HCT116 (cell line): ENCODE data around the gene PPP2R2D. TPM values are rescaled to one million over a fixed set of nuclear protein-coding genes. Genes with fewer than 3 reads are reported as not detected.

ENCODE experiments used
- ATAC-seq: fragments of 200-7000 bp; cut with Tn5 transposase; 2 replicates; pipeline ENCODE4 v1.9.1; 2020; ENCODE audit warnings: mild to moderate bottlenecking, moderate library complexity
- BruUV-seq: library from RNA; stranded (reverse); fragments of 400-500 nt; replicated peaks from 2 replicates; lab custom pipeline; 2021; lab: Mats Ljungman, UMichigan
- CTCF ChIA-PET: fragments of 300-600 bp; sonication (Branson Sonifier 250); formaldehyde crosslinking; loops from one replicate; lab custom pipeline; 2021; ENCODE audit warnings: antibody characterized with exemption; lab: Charles Lee
- POLR2A ChIA-PET: fragments of 300-600, 350-600 bp; sonication (Branson Sonifier 250); formaldehyde crosslinking; loops from one replicate; lab custom pipeline; 2021; ENCODE audit warnings: antibody characterized with exemption; lab: Charles Lee
- RAD21 ChIA-PET, 2 experiments: fragments of 300-600 bp; sonication (Branson Sonifier 250); formaldehyde crosslinking; loops; one replicate each; lab custom pipeline; 2023; ENCODE audit warnings: low total read pairs in 2 of 2; ENCODE audit not compliant: uncharacterized antibody in 2 of 2, unreplicated experiment in 2 of 2, low non-redundant PET in 1 of 2; lab: Charles Lee
- DNase-seq: peaks from one replicate; pipeline ENCODE4 v3.0.0-alpha.2; 2010; ENCODE audit warnings: low read depth, low spot score
- H2AFZ ChIP-seq: fragments of 200-600 bp; shearing (Covaris generic), sonication (generic); 2 replicates; pipeline ENCODE4 v1.6.1; 2017; ENCODE audit warnings: low read depth, mixed run types, mixed read lengths, antibody characterized with exemption, low read length; ENCODE audit not compliant: poor library complexity, severe bottlenecking
- H3K27ac ChIP-seq: 2 replicates; pipeline ENCODE4 v1.5.1; 2012; ENCODE audit warnings: low read depth, low read length
- H3K27me3 ChIP-seq: fragments of 200-600 bp; sonication (generic); 2 replicates; pipeline ENCODE4 v1.6.1; 2016; ENCODE audit warnings: mixed run types, low read length, mixed read lengths; ENCODE audit not compliant: insufficient read depth
- H3K36me3 ChIP-seq, 2 experiments: fragments of 200-500 bp in 1 of 2; fragments of 200-600 bp in 1 of 2; sonication (Bioruptor generic) in 1 of 2; sonication (generic) in 1 of 2; 2 replicates each; pipeline versions ENCODE4 v1.5.1 to v1.6.1; 2014 to 2016; ENCODE audit warnings: low read length in 2 of 2, inconsistent platforms in 1 of 2, mixed read lengths in 1 of 2, mixed run types in 1 of 2; ENCODE audit not compliant: insufficient read depth in 2 of 2, control insufficient read depth in 1 of 2
- H3K4me1 ChIP-seq, 2 experiments: fragments of 200-600 bp in 1 of 2; sonication (generic) in 1 of 2; 2 replicates each; pipeline versions ENCODE4 v1.5.1 to v1.6.1; 2012 to 2017; ENCODE audit warnings: low read length in 2 of 2, inconsistent platforms in 1 of 2, mild to moderate bottlenecking in 1 of 2, mixed read lengths in 1 of 2, mixed run types in 1 of 2, moderate library complexity in 1 of 2; ENCODE audit not compliant: insufficient read depth in 2 of 2, control insufficient read depth in 1 of 2
- H3K4me2 ChIP-seq: fragments of 200-600 bp; sonication (generic); 2 replicates; pipeline ENCODE4 v1.6.1; 2017; ENCODE audit warnings: mixed run types, low read length, mixed read lengths
- H3K4me3 ChIP-seq, 2 experiments: fragments of 200-600 bp in 1 of 2; sonication (generic) in 1 of 2; replicated peaks in 1 of 2; 2 replicates each; pipeline ENCODE4 v1.5.1; 2011 to 2016; ENCODE audit warnings: low read length in 2 of 2, control low read depth in 1 of 2, low read depth in 1 of 2, mild to moderate bottlenecking in 1 of 2, mixed read lengths in 1 of 2, mixed run types in 1 of 2
- H3K79me2 ChIP-seq: fragments of 200-600 bp; sonication (generic); 2 replicates; pipeline ENCODE4 v1.6.1; 2017; ENCODE audit warnings: mild to moderate bottlenecking, mixed run types, low read length, moderate library complexity, mixed read lengths; ENCODE audit not compliant: insufficient read depth
- H3K9ac ChIP-seq: fragments of 200-600 bp; sonication (generic); 2 replicates; pipeline ENCODE4 v1.6.1; 2016; ENCODE audit warnings: low read length, mixed read lengths
- H3K9me2 ChIP-seq: fragments of 200-600 bp; sonication (generic), shearing (Covaris generic); 2 replicates; pipeline ENCODE4 v1.6.1; 2017; ENCODE audit warnings: mixed run types, mild to moderate bottlenecking, moderate library complexity; ENCODE audit not compliant: insufficient read depth
- H3K9me3 ChIP-seq, 2 experiments: fragments of 200-500 bp in 1 of 2; fragments of 200-600 bp in 1 of 2; sonication (Bioruptor generic) in 1 of 2; sonication (generic) in 1 of 2; 2 replicates each; pipeline ENCODE4 v1.6.1; 2014 to 2017; ENCODE audit warnings: low read length in 2 of 2, mixed read lengths in 2 of 2, inconsistent platforms in 1 of 2, low read depth in 1 of 2, mild to moderate bottlenecking in 1 of 2, mixed run types in 1 of 2, moderate library complexity in 1 of 2; ENCODE audit not compliant: control insufficient read depth in 1 of 2, insufficient read depth in 1 of 2
- H4K20me1 ChIP-seq: fragments of 200-600 bp; sonication (generic), shearing (Covaris generic); 2 replicates; pipeline ENCODE4 v1.6.1; 2017; ENCODE audit warnings: mixed run types, mild to moderate bottlenecking, moderate library complexity; ENCODE audit not compliant: insufficient read depth
- EGR1 ChIP-seq: IDR thresholded peaks from 2 replicates; pipeline ENCODE4 v1.6.1; 2012; ENCODE audit warnings: low read depth
- ELF1 ChIP-seq: IDR thresholded peaks from 2 replicates; pipeline ENCODE4 v1.6.1; 2012; ENCODE audit warnings: low read depth, borderline replicate concordance
- EZH2 ChIP-seq: fragments of 200-600 bp; sonication (generic); IDR thresholded peaks from 2 replicates; pipeline ENCODE4 v1.6.1; 2017; ENCODE audit warnings: antibody characterized with exemption, mixed run types
- EZH2phosphoT487 ChIP-seq: fragments of 200-600 bp; IDR thresholded peaks from 2 replicates; pipeline ENCODE4 v1.6.1; 2018; ENCODE audit warnings: antibody characterized with exemption, borderline replicate concordance
- FOSL1 ChIP-seq: IDR thresholded peaks from 2 replicates; pipeline ENCODE4 v1.6.1; 2012; ENCODE audit warnings: low read depth
- JUND ChIP-seq: IDR thresholded peaks from 2 replicates; pipeline ENCODE4 v1.6.1; 2012
- POLR2A ChIP-seq: IDR thresholded peaks from 2 replicates; pipeline ENCODE4 v1.7.0; 2011; ENCODE audit warnings: borderline replicate concordance; ENCODE audit not compliant: insufficient read depth, insufficient read length; ENCODE audit errors: extremely low read depth
- POLR2AphosphoS5 ChIP-seq: IDR thresholded peaks from 2 replicates; pipeline ENCODE4 v1.6.1; 2011; ENCODE audit warnings: mild to moderate bottlenecking, low read depth, low read length, moderate library complexity
- SIN3A ChIP-seq: IDR thresholded peaks from 2 replicates; pipeline ENCODE4 v1.6.1; 2012; ENCODE audit warnings: low read depth
- SP1 ChIP-seq: IDR thresholded peaks from 2 replicates; pipeline ENCODE4 v1.6.1; 2012; ENCODE audit warnings: low read depth
- SRF ChIP-seq: IDR thresholded peaks from 2 replicates; pipeline ENCODE4 v1.6.1; 2012; ENCODE audit warnings: low read depth
- TCF7L2 ChIP-seq: IDR thresholded peaks from 2 replicates; pipeline ENCODE4 v1.7.0; 2011; ENCODE audit warnings: borderline replicate concordance, inconsistent platforms; ENCODE audit not compliant: insufficient read depth, insufficient read length; ENCODE audit errors: extremely low read depth
- YY1 ChIP-seq: IDR thresholded peaks from 2 replicates; pipeline ENCODE4 v1.6.1; 2011; ENCODE audit warnings: low read length, low read depth, moderate library complexity, mild to moderate bottlenecking; ENCODE audit not compliant: insufficient replicate concordance; ENCODE audit errors: extremely low read depth
- ZFX ChIP-seq: fragments of 450-650 bp; IDR thresholded peaks from 2 replicates; pipeline ENCODE4 v1.6.1; 2017
- ZNF274 ChIP-seq: fragments of 200-500 bp; sonication (Bioruptor generic); IDR thresholded peaks from 2 replicates; pipeline ENCODE4 v1.6.1; 2014; ENCODE audit warnings: mild to moderate bottlenecking, low read depth, low read length, inconsistent platforms
- intact Hi-C: fragments of 100-400 bp; cut with micrococcal nuclease; formaldehyde crosslinking; loops from 2 replicates; pipeline ENCODE4 v1.10.0; 2022
- total RNA-seq: library from RNA; stranded (reverse); gene quantifications from one replicate; pipeline ENCODE4 v1.2.1, GENCODE V29; 2021; ENCODE audit not compliant: unreplicated experiment
- TF ChIP-seq, protein P1 (sequence below), 3 experiments: fragments of 200-600 bp in 1 of 3; sonication (generic) in 1 of 3; IDR thresholded peaks in 2 of 3; conservative IDR thresholded peaks in 1 of 3; 2 replicates each; pipeline ENCODE4 v1.5.1; 2012 to 2017; ENCODE audit warnings: low read depth in 2 of 3, low read length in 2 of 3, antibody characterized with exemption in 1 of 3, borderline replicate concordance in 1 of 3, control low read depth in 1 of 3, mild to moderate bottlenecking in 1 of 3, mixed read lengths in 1 of 3, mixed run types in 1 of 3, moderate library complexity in 1 of 3; ENCODE audit not compliant: insufficient read depth in 1 of 3
- TF ChIP-seq, protein P2 (sequence below): IDR thresholded peaks from 2 replicates; pipeline ENCODE4 v1.6.1; 2011; ENCODE audit warnings: mild to moderate bottlenecking, low read length, moderate library complexity; ENCODE audit not compliant: insufficient replicate concordance; ENCODE audit errors: extremely low read depth
- TF ChIP-seq, protein P3 (sequence below): IDR thresholded peaks from 2 replicates; pipeline ENCODE4 v1.6.1; 2012
- TF ChIP-seq, protein P4 (sequence below): IDR thresholded peaks from 2 replicates; pipeline ENCODE4 v1.6.1; 2012; ENCODE audit warnings: low read depth

PPP2R2D gene
- total RNA-seq, 1 experiment from 2014 or later = 18.1 TPM

DNA sequence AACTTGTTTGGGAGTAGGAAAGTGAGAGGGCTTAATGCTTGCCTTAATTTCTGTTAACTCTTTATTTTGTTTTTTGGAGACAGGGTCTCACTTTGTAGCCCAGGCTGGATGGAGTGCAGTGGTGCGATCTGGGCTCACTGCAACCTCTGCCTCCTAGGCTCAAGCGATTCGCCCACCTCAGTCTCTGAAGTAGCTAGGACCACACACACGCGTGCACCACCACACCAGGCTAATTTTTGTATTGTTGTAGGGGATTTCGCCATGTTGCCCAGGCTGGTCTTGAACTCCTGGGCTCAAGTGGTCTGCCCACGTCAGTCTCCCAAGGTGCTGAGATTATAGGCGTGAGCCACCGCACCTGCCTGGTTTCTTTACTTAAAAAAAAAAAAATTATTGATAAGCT lies 1.9 kb downstream of the PPP2R2D start:
- BruUV-seq = no TSS peak
- Histone ChIP-seq H3K9me3 (no peaks in the 10 kb centered on the region), H3K4me2 (peak overlapping the region; percentile 77), H3K79me2 (peaks cover 57% of the 10 kb centered on the region), H3K4me3 (peak overlapping the region; percentile 64 to 65; a peak in 1 of 4 replicates), H3K27me3 (no peaks in the 10 kb centered on the region), H3K9me2 (no peaks in the 10 kb centered on the region), H3K4me1 (peaks cover 15 to 34% of the 10 kb centered on the region in 2 experiments), H3K27ac (no peak overlapping the region), H3K36me3 (0 out of 4 replicates have a peak, but pooled peaks cover 0 to 4% of the 10 kb centered on the region in 2 experiments), H3K9ac (peak overlapping the region; percentile 76; the same call in 1 of the 2 replicates), H4K20me1 (no peaks in the 10 kb centered on the region), H2AFZ (no peak overlapping the region)
- DNase-seq (no peak), ATAC-seq (no peak)
- ChIA-PET RAD21 (no interaction called here), POLR2A (no interaction called here)
- TF ChIP-seq FOSL1 = no peak
- TF ChIP-seq SIN3A = no peak
- TF ChIP-seq ELF1 = no peak
- TF ChIP-seq ZNF274 = no peak
- TF ChIP-seq EGR1 = no peak
- no peak for TF ChIP-seq EZH2
- TF ChIP-seq POLR2AphosphoS5 = no peak
- no peak for TF ChIP-seq SP1
- TF ChIP-seq, protein P1, sequence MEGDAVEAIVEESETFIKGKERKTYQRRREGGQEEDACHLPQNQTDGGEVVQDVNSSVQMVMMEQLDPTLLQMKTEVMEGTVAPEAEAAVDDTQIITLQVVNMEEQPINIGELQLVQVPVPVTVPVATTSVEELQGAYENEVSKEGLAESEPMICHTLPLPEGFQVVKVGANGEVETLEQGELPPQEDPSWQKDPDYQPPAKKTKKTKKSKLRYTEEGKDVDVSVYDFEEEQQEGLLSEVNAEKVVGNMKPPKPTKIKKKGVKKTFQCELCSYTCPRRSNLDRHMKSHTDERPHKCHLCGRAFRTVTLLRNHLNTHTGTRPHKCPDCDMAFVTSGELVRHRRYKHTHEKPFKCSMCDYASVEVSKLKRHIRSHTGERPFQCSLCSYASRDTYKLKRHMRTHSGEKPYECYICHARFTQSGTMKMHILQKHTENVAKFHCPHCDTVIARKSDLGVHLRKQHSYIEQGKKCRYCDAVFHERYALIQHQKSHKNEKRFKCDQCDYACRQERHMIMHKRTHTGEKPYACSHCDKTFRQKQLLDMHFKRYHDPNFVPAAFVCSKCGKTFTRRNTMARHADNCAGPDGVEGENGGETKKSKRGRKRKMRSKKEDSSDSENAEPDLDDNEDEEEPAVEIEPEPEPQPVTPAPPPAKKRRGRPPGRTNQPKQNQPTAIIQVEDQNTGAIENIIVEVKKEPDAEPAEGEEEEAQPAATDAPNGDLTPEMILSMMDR (IDR thresholded peaks at IDR 0.05 in 2 of 3, conservative IDR thresholded peaks at IDR 0.05 in 1 of 3; ENCODE audit: borderline replicate concordance in 1 of 3, insufficient read depth in 1 of 3, low read depth in 2 of 3, low read length in 2 of 3) = no peak
- TF ChIP-seq YY1 = no peak
- no peak for TF ChIP-seq SRF
- TF ChIP-seq, protein P2, sequence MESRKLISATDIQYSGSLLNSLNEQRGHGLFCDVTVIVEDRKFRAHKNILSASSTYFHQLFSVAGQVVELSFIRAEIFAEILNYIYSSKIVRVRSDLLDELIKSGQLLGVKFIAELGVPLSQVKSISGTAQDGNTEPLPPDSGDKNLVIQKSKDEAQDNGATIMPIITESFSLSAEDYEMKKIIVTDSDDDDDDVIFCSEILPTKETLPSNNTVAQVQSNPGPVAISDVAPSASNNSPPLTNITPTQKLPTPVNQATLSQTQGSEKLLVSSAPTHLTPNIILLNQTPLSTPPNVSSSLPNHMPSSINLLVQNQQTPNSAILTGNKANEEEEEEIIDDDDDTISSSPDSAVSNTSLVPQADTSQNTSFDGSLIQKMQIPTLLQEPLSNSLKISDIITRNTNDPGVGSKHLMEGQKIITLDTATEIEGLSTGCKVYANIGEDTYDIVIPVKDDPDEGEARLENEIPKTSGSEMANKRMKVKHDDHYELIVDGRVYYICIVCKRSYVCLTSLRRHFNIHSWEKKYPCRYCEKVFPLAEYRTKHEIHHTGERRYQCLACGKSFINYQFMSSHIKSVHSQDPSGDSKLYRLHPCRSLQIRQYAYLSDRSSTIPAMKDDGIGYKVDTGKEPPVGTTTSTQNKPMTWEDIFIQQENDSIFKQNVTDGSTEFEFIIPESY = no peak
- TF ChIP-seq, protein P3, sequence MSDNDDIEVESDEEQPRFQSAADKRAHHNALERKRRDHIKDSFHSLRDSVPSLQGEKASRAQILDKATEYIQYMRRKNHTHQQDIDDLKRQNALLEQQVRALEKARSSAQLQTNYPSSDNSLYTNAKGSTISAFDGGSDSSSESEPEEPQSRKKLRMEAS = no peak
- no peak for TF ChIP-seq ZFX
- no peak for TF ChIP-seq POLR2A
- no peak for TF ChIP-seq EZH2phosphoT487
- TF ChIP-seq JUND = no peak
- no peak for TF ChIP-seq TCF7L2
- TF ChIP-seq, protein P4, sequence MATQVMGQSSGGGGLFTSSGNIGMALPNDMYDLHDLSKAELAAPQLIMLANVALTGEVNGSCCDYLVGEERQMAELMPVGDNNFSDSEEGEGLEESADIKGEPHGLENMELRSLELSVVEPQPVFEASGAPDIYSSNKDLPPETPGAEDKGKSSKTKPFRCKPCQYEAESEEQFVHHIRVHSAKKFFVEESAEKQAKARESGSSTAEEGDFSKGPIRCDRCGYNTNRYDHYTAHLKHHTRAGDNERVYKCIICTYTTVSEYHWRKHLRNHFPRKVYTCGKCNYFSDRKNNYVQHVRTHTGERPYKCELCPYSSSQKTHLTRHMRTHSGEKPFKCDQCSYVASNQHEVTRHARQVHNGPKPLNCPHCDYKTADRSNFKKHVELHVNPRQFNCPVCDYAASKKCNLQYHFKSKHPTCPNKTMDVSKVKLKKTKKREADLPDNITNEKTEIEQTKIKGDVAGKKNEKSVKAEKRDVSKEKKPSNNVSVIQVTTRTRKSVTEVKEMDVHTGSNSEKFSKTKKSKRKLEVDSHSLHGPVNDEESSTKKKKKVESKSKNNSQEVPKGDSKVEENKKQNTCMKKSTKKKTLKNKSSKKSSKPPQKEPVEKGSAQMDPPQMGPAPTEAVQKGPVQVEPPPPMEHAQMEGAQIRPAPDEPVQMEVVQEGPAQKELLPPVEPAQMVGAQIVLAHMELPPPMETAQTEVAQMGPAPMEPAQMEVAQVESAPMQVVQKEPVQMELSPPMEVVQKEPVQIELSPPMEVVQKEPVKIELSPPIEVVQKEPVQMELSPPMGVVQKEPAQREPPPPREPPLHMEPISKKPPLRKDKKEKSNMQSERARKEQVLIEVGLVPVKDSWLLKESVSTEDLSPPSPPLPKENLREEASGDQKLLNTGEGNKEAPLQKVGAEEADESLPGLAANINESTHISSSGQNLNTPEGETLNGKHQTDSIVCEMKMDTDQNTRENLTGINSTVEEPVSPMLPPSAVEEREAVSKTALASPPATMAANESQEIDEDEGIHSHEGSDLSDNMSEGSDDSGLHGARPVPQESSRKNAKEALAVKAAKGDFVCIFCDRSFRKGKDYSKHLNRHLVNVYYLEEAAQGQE = no peak
- TF ChIP-seq, all 23 proteins: peak for 0
- intact Hi-C loops = no loop called here
- CTCF ChIA-PET = no interaction called here
